Measurements from ENCODE around the gene C2CD5. TPM values are rescaled to one million over a fixed set of nuclear protein-coding genes. Genes with fewer than 3 reads are reported as not detected.

C2CD5 gene
- total RNA-seq, 1 experiment from 2014 or later = 22.9 TPM

GRCh38 chr12:22543246-22544037 lies 900 bp downstream of the C2CD5 start:
- intact Hi-C loops (cut with micrococcal nuclease) = loop anchor here (1.0 kb wide), 1 partner anchor 82 kb away; the partner anchor contains the start of gene ETNK1
- BruUV-seq (replicated peaks) = no TSS peak
- CTCF ChIA-PET = no interaction called here
- Histone ChIP-seq H3K4me2 (ENCODE audit: low read length) (peak overlapping the region; percentile 94), H3K4me1 (ENCODE audit: control insufficient read depth in 1 of 2, insufficient read depth in 2 of 2, low read length in 2 of 2) (peaks cover 3 to 15% of the 10 kb centered on the region in 2 experiments; a peak in 3 of 4 replicates), H3K79me2 (ENCODE audit: insufficient read depth, low read length) (no peaks in the 10 kb centered on the region; the same call in 1 of the 2 replicates), H3K27ac (ENCODE audit: low read depth, low read length) (peak overlapping the region; percentile 86), H3K27me3 (ENCODE audit: insufficient read depth, low read length) (no peaks in the 10 kb centered on the region), H4K20me1 (ENCODE audit: insufficient read depth) (no peaks in the 10 kb centered on the region), H3K9ac (ENCODE audit: low read length) (peak overlapping the region; percentile 83), H3K36me3 (ENCODE audit: control insufficient read depth in 1 of 2, insufficient read depth in 2 of 2, low read length in 2 of 2) (no peaks in the 10 kb centered on the region), H2AFZ (ENCODE audit: low read depth, low read length, poor library complexity, severe bottlenecking) (peak overlapping the region; percentile 17), H3K4me3 (replicated peaks in 1 of 2; ENCODE audit: low read depth in 1 of 2, low read length in 2 of 2) (peak overlapping the region; percentile 88 to 93), H3K9me2 (ENCODE audit: insufficient read depth) (no peaks in the 10 kb centered on the region), H3K9me3 (ENCODE audit: control insufficient read depth in 1 of 2, insufficient read depth in 1 of 2, low read depth in 1 of 2, low read length in 2 of 2) (no peaks in the 10 kb centered on the region)
- TF ChIP-seq ELF1 (IDR thresholded peaks at IDR 0.05; ENCODE audit: borderline replicate concordance, low read depth) (no peak), TCF7L2 (IDR thresholded peaks at IDR 0.05; ENCODE audit: borderline replicate concordance, extremely low read depth, insufficient read depth, insufficient read length) (peak; percentile 52), CEBPB (IDR thresholded peaks at IDR 0.05; ENCODE audit: low read depth) (no peak), CBX3 (IDR thresholded peaks at IDR 0.05; ENCODE audit: low read depth) (no peak)
- DNase-seq (ENCODE audit: low read depth, low spot score) = no peak
- RAD21 ChIA-PET (ENCODE audit: low non-redundant PET in 1 of 2, low total read pairs in 2 of 2, uncharacterized antibody in 2 of 2, unreplicated experiment in 2 of 2) = no interaction called here
- POLR2A ChIA-PET = interaction anchor here (1.7 kb wide), 1 partner anchor 14 kb away, joined by 6 read pairs; no protein-coding TSS in a partner anchor
- peak; percentile 42 for ATAC-seq

DNA sequence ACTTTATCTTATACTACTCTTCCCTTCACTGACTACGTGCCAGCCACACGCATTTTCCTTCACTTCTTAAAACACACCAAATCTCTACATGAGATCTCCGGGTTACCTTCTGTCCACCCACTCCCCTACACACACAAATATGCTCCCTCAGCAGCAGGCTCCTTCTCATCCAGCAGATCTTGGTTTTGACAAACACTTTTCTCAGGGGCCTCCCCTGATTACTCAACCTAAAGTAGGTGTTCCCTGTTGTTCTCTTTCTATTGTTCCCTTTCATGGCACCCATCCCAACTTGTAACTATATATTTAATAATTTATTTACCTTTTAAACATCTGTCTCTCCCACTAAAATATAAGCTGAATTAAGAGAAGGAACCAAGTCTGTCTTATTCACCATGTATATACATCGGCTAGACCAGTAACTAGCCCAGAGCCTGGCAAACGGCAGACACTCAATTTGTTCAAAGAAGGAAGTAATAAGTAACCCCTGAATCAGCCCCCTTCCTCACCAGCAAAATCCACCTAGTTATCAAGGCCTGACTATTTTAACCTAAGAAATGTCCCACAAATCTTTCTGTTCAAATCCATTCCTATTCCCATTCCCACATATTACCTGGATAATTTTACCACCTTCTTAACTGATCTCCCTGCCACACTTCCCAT lies 2.7 kb downstream of the C2CD5 start:
- CTCF ChIA-PET = interaction anchor here (0.8 kb wide), 1 partner anchor 12 kb away, joined by 4 read pairs; no protein-coding TSS in a partner anchor
- ATAC-seq (no peak), DNase-seq (ENCODE audit: low read depth, low spot score) (no peak)
- no peaks in the 10 kb centered on the region for H3K9me3 ChIP-seq (ENCODE audit: control insufficient read depth in 1 of 2, insufficient read depth in 1 of 2, low read depth in 1 of 2, low read length in 2 of 2)
- no peaks in the 10 kb centered on the region; the same call in 1 of the 2 replicates for H3K79me2 ChIP-seq (ENCODE audit: insufficient read depth, low read length)
- BruUV-seq (replicated peaks) = no TSS peak
- intact Hi-C loops (cut with micrococcal nuclease) = no loop called here
- peaks cover 3 to 15% of the 10 kb centered on the region in 2 experiments; a peak in 3 of 4 replicates for H3K4me1 ChIP-seq (ENCODE audit: control insufficient read depth in 1 of 2, insufficient read depth in 2 of 2, low read length in 2 of 2)
- no peaks in the 10 kb centered on the region for H3K9me2 ChIP-seq (ENCODE audit: insufficient read depth)
- no peak overlapping the region for H3K4me3 ChIP-seq (replicated peaks in 1 of 2; ENCODE audit: low read depth in 1 of 2, low read length in 2 of 2)
- H3K27me3 ChIP-seq (ENCODE audit: insufficient read depth, low read length) = no peaks in the 10 kb centered on the region
- H3K36me3 ChIP-seq (ENCODE audit: control insufficient read depth in 1 of 2, insufficient read depth in 2 of 2, low read length in 2 of 2) = no peaks in the 10 kb centered on the region
- no peak overlapping the region for H3K27ac ChIP-seq (ENCODE audit: low read depth, low read length)
- RAD21 ChIA-PET (ENCODE audit: low non-redundant PET in 1 of 2, low total read pairs in 2 of 2, uncharacterized antibody in 2 of 2, unreplicated experiment in 2 of 2) = no interaction called here
- no peaks in the 10 kb centered on the region for H4K20me1 ChIP-seq (ENCODE audit: insufficient read depth)
- no peak overlapping the region for H3K4me2 ChIP-seq (ENCODE audit: low read length)
- POLR2A ChIA-PET = no interaction called here
- no peak overlapping the region for H3K9ac ChIP-seq (ENCODE audit: low read length)
- no peak overlapping the region for H2AFZ ChIP-seq (ENCODE audit: low read depth, low read length, poor library complexity, severe bottlenecking)
- TF ChIP-seq CBX3 (IDR thresholded peaks at IDR 0.05; ENCODE audit: low read depth) = no peak
- no peak for TF ChIP-seq CEBPB (IDR thresholded peaks at IDR 0.05; ENCODE audit: low read depth)
- TF ChIP-seq, protein P1, sequence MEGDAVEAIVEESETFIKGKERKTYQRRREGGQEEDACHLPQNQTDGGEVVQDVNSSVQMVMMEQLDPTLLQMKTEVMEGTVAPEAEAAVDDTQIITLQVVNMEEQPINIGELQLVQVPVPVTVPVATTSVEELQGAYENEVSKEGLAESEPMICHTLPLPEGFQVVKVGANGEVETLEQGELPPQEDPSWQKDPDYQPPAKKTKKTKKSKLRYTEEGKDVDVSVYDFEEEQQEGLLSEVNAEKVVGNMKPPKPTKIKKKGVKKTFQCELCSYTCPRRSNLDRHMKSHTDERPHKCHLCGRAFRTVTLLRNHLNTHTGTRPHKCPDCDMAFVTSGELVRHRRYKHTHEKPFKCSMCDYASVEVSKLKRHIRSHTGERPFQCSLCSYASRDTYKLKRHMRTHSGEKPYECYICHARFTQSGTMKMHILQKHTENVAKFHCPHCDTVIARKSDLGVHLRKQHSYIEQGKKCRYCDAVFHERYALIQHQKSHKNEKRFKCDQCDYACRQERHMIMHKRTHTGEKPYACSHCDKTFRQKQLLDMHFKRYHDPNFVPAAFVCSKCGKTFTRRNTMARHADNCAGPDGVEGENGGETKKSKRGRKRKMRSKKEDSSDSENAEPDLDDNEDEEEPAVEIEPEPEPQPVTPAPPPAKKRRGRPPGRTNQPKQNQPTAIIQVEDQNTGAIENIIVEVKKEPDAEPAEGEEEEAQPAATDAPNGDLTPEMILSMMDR (IDR thresholded peaks at IDR 0.05 in 2 of 3, conservative IDR thresholded peaks at IDR 0.05 in 1 of 3; ENCODE audit: borderline replicate concordance in 1 of 3, insufficient read depth in 1 of 3, low read depth in 2 of 3, low read length in 2 of 3) = no peak
- TF ChIP-seq REST (IDR thresholded peaks at IDR 0.05; ENCODE audit: low read depth) = no peak
- TF ChIP-seq JUND (IDR thresholded peaks at IDR 0.05) = no peak
- no peak for TF ChIP-seq TCF7L2 (IDR thresholded peaks at IDR 0.05; ENCODE audit: borderline replicate concordance, extremely low read depth, insufficient read depth, insufficient read length)
- TF ChIP-seq ZFX (IDR thresholded peaks at IDR 0.05) = no peak
- TF ChIP-seq SRF (IDR thresholded peaks at IDR 0.05; ENCODE audit: low read depth) = no peak
- TF ChIP-seq, protein P2, sequence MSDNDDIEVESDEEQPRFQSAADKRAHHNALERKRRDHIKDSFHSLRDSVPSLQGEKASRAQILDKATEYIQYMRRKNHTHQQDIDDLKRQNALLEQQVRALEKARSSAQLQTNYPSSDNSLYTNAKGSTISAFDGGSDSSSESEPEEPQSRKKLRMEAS (IDR thresholded peaks at IDR 0.05) = no peak
- TF ChIP-seq EZH2phosphoT487 (IDR thresholded peaks at IDR 0.05; ENCODE audit: borderline replicate concordance) = no peak
- TF ChIP-seq POLR2AphosphoS5 (IDR thresholded peaks at IDR 0.05; ENCODE audit: low read depth, low read length) = no peak
